ENCODE measurements around the gene NPAS4.
A peak's percentile ranks its signal among the peaks of the same experiment; 100 is the strongest.
"Not testable (repeated sequence)": the region's sequence is repeated elsewhere in the genome, so short reads cannot be mapped to it uniquely, and the experiment has no call there.

Gene NPAS4

GRCh38 chr11:66420671-66421476, at the start of gene NPAS4:
Gene NPAS4 (plus strand): TSS chr11:66421035. CDS start chr11:66421180, 145 bp downstream.
- DNase-seq = no peak

- DNase-seq = peak; percentile 54 to 74
These were observed 49.0 kb upstream of the NPAS4 start, which contains the start of gene SLC29A2 for GRCh38 chr11:66371627-66372415. Gene SLC29A2 (minus strand): TSS chr11:66371760. CDS start chr11:66371591, 169 bp downstream.

GRCh38 chr11:66373265-66373664, 47.6 kb upstream of the NPAS4 start:
- no peak for DNase-seq

- not testable (repeated sequence) for DNase-seq
These were observed 47.0 kb upstream of the NPAS4 start for GRCh38 chr11:66373690-66374287.

- DNase-seq = not testable (repeated sequence)
These were observed 40.6 kb upstream of the NPAS4 start for GRCh38 chr11:66380264-66380663.

GRCh38 chr11:66384316-66384715, 36.5 kb upstream of the NPAS4 start:
- DNase-seq = not testable (repeated sequence)

GRCh38 chr11:66386171-66387069, 34.4 kb upstream of the NPAS4 start:
- peak; percentile 85 to 91 for DNase-seq

- peak; percentile 63 to 64 for DNase-seq
These were observed 32.0 kb upstream of the NPAS4 start for GRCh38 chr11:66388780-66389386.

GRCh38 chr11:66391322-66391721, 29.5 kb upstream of the NPAS4 start:
- DNase-seq = no peak

- DNase-seq = no peak
These were observed 26.9 kb upstream of the NPAS4 start for GRCh38 chr11:66393954-66394353.

- no peak for DNase-seq
These were observed 13.2 kb upstream of the NPAS4 start for GRCh38 chr11:66407651-66408050.

GRCh38 chr11:66408488-66409214, 12.2 kb upstream of the NPAS4 start:
- DNase-seq = peak; percentile 99 to 100

- DNase-seq = no peak
These were observed 11.6 kb upstream of the NPAS4 start for GRCh38 chr11:66409226-66409625.

- no peak for DNase-seq
These were observed 10.6 kb upstream of the NPAS4 start for GRCh38 chr11:66410191-66410590.

- no peak for DNase-seq
These were observed 9.5 kb upstream of the NPAS4 start for GRCh38 chr11:66411323-66411722.

GRCh38 chr11:66412110-66412509, 8.7 kb upstream of the NPAS4 start:
- no peak for DNase-seq

GRCh38 chr11:66413167-66413566, 7.7 kb upstream of the NPAS4 start:
- DNase-seq = no peak

- no peak for DNase-seq
These were observed 6.5 kb upstream of the NPAS4 start for GRCh38 chr11:66414120-66414934.

GRCh38 chr11:66415423-66415822, 5.4 kb upstream of the NPAS4 start:
- DNase-seq = no peak

GRCh38 chr11:66417000-66417399, 3.8 kb upstream of the NPAS4 start:
- DNase-seq = peak; percentile 24 to 35
